Activated CD8-positive, alpha-beta memory T cell treated with anti-CD3 and anti-CD28 coated beads, Interleukin-2, amount 50 U/mL, for 1 hour (primary cell): Measurements from ENCODE around the gene MTSS2.

Experiments
- DNase-seq: peaks from one replicate; pipeline ENCODE4 v3.0.0-alpha.2; 2020; ENCODE audit errors: extremely low read depth

The MTSS2 gene

DNA sequence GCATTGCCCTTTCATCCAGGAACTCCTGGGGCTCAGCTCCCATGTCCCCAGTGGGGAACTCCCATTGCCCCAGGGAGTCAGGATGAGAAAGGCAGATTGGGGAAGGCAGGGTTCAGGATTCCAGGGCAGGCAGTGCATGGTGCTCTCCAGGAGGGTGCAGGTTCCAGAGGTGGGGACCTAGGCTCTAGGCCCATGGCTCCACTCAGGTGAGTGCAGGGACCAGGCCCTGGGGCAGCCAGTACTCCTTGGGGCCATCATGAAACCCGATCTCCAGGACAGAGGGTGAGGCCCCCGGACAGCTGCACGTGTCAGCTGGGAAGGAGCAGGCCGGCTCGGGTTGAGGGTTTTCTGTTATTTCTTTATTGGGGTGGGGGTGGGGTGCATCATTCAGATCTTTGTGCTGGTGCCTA is 1.3 kb upstream of the MTSS2 start:
- no peak for DNase-seq

- no peak for DNase-seq
These were observed 686 bp upstream of the MTSS2 start for GRCh38 chr16:70686376-70687101.

- DNase-seq = no peak
These were observed 554 bp downstream of the MTSS2 start for GRCh38 chr16:70685061-70685937.

DNA sequence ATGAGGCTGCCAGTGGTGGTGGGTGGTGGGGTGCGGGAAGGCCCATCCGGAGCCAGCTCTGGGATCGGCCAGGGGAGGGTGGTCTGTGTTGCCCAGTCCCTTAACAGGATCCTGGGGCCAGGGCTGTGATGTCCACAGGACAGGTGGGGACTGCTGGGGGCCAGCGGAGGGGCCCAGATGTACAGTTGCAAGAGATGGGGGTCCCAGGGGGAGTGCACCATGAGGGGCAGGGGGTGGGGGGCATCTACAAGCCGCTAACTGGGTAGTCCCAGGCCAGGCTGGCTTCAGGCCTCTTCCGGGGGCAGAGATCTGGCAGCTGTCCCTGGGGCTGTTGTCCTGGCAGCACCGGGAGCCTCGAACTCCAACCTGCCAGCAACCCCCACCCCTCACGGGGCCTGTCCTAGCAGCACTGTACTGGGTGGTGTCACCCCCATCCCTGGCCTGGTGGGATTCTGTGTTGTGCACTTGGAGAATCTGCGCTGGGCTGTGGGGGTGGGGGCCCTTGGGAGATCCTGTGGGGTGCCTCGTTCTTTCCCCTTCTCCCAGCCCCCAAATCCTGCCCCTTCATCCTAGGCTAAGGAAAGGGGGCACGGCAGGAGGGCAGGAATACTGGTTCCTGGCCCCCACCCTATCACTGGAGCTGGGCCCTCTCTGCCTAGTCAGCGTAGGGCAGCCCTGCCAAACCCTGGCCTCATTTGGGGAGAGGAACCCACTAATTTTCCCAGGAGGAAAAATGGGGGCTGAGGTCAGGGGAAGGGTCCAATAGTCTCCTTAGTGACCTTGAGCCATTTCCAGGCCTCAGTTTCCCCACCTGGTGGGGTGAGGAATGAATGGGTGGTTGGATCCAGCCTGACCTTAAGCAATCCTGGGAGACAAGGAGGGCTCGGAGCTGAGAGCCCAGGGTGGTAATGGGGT is 1.4 kb downstream of the MTSS2 start:
- DNase-seq = no peak

- no peak for DNase-seq
These were observed 2.5 kb downstream of the MTSS2 start for GRCh38 chr16:70683146-70683944.

GRCh38 chr16:70682239-70683145 is 3.4 kb downstream of the MTSS2 start:
- DNase-seq = no peak

DNA sequence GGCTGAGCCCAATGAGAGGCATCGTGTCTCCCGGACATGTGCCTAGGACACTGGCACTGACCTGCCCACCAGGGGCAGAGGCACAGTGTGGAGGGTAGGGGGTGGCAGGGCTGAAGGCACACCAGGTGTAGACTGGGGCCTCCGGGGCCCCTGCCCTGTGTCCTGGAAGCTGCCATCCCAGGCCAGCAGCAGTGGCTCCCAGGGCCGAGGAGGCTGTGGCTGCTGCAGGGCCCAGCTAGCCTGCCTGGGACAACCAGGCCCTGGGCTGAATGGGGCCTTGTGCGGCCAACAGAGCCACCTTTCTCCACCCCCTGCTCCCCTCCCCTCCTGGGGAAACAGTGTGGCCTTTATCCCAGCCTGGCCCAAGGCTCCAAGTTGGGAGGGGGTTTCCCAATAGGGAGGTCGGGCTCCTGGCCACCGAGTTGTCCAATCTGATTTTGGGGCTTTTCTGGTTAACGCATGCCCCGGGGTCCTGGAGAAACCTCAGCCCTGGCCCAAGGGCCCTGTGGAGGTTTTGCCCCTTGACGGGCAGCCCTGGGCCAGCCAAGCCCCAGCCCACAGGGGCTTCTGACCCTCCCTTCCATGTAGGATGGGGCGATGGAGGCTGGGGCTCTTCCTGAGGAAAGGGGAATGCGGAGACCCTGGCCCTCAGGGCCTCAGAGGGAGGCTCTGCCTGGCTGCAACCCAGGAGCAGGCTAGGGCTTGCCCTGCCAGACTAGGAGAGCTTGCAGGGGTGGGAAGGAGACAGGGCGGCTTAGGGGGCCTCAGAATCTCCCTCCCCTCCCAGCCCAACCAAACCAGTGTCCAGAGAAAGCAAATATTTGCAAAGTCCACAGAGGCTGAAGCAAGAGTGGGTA is 4.2 kb downstream of the MTSS2 start:
- no peak for DNase-seq

GRCh38 chr16:70680495-70681381 is 5.1 kb downstream of the MTSS2 start:
- no peak for DNase-seq

DNA sequence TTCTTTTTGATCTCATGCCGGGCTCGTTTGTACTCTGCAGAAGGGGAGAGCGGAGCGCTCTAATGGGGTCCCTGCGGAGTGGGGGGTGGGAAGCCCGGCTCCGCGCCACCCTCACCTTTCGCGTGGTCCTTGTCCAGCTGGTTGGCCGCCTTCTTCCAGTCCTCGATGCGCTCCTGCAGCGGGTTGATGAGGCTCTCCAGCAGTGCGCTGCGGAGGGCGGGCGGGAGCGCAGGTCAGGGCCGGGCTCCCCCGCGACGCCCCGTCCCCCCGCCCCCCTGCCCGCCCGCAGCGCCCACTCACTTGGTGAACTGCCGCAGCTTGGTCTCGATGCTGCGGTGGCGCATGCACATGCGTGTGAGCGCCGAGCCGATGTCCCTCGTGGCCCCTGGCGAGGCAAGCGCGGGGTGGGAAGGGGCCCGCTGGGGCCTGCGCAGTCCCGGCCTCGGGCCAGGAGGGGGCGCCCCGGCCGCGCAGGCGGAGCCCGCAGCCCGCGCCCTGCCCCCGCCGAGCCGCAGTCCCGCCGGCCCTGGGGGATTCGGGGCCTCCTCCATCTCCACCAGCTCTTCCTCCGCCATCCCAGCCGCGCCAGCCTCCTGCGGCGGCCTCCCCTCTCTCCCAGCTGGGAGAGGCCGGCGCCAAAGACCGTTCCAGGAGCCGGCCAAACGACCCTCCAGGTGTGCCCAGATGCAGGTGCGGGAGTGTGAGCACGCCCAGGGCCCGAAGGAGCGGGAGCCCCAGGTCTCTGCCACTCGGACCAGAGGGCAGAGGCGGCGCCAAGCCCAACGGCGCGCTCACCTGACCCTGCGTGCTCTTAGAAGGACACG is 6.0 kb downstream of the MTSS2 start:
- DNase-seq = no peak

DNA sequence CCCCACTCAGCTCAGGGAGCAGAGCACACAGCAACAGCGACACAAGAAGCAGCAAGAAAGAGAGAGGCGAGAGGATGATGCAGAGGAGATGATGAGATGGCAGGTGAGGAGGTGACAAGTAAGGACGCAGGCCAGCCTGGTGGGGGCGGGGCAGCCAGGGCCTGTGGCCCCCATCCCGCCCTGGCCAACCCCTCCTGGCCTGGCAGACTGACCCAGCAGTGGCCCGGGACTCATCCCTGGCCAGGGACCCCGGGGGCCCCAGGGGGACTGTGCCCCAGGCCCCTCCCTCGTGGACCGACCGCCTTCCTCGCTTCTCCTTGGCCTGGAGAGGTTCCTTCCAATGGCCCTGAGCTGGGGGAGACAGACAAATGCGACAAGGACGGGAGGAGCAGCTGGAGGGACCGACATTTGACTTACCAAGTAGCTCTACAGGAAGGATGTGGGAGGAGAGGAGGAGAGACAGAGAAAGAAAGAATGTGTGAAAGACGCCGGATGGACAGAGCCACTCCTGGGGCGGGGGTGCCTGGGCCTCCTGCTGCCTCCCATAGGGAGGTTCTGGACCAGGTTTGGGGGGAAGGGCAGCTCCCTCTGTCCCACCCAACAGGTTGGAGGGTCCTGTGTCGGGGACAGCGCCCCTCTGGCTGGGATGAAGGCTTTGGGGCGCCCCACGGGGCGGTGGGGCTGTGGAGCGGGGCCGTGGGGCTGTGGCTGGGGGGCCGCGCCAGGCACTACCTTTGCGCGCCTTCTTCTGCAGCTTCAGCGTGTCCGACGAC is 6.8 kb downstream of the MTSS2 start:
- DNase-seq = no peak

DNA sequence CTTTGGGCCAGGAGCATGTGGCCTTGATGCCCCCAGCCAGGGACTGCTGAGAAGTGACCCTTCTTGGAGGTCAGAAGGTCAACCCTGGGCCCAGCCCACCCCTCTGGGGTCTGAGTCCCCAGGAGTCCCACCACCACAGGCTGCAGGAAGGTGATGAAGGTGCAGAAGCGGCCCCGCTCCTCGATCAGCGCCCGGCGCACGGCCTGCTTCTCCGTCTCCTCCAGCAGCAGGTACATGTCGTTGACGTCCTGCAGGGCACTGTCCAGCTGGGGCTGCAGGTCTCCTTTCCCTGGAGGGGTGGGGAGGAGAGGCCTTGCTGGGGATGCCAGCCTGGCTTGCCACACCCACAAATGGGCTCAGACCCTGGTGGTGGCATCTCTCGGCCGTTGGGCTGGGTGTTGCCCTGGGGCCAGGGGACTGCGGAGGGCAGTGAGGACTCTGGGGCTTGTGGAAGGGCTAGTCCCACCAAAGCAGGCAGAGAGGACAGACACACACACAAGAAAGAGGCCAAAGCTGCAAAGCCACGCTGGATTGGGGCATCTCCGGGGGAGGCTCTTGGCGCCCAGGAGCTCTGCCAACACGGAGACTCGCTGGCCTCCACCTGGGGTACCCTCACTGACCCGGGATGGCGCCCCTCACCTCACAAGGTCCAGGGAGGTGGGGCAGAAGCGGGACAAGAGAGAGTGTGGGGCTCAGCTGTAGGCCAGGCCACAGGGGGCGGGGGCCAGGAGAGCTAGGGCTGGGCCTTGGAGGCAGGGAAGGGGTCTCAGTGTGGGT is 7.5 kb downstream of the MTSS2 start:
- DNase-seq = no peak

DNA sequence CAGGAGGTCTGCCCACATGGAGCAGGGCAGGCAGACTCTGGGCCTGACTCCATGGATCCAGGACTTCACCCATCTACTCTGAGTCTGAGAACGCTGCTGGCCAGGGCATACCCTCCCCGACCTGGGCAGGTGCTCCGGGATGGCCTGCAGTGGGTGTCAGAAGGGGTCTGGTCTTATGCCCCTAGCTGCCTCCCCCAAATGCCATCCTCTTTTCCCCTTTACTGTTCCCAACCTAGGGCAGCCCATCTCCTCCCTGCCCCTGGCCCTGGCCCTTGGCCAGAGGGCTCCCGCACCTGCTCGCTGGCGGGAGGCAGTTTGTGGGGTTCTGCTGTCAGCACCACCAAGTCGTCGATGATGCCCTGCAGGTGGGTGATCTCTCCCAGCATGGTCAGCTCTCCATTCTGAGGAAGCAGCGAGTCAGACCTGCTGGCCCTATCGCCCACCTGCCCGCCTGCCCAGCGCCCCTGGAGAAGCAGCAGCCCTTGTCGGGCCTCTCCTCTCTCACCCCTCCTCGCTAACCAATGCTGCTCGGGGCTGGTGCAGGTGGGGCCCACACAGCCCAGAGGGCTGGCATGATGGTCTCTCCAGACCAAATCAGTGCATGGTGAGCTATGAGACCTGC is 8.2 kb downstream of the MTSS2 start:
- DNase-seq = no peak

- no peak for DNase-seq
These were observed 9.0 kb downstream of the MTSS2 start for GRCh38 chr16:70676675-70677498.

DNA sequence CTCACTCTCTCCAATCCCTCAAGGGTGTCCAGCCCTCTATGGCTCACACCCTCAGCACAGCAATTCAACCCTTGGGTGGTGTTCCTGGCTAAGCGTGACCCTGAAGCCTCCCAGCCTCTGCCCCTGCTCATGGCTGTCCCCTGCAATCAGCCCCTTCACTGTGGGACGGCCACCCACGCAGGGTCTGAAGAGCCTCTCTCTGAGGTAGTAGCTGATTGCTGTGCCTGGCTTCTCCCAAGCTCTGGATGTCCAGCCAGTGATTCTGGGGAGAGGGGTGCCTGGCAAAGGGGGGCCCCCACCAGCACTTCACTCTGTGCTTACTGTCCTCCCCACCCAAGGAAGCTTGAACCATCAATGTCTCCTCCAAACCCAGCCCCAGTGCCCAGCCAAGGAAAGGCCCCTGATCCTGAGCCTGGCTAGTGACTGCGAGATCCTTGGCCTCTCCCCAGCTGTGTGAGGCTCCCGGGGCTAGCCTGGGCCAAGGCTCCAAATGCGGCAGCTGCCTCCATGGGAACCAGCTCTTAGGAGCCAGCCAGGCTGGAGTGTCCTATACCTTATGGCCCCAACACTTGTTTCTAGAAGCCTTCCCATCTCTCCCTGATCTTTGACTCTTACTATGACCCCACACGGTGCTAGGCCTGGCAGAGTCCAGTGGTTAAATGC is 9.9 kb downstream of the MTSS2 start:
- DNase-seq = no peak
